ENCODE measurements around the gene MAB21L4.
"Not testable (repeated sequence)": the region's sequence is repeated elsewhere in the genome, so short reads cannot be mapped to it uniquely, and the experiment has no call there.

Gene MAB21L4

GRCh38 chr2:240855670-240856069 lies 40.3 kb downstream of the MAB21L4 start:
- FAIRE-seq: no peak

GRCh38 chr2:240852671-240853314 lies 43.2 kb downstream of the MAB21L4 start:
- FAIRE-seq: no peak

- FAIRE-seq: peak; percentile 68
These were observed 44.6 kb downstream of the MAB21L4 start for GRCh38 chr2:240851078-240851991.

GRCh38 chr2:240850756-240851077 lies 45.2 kb downstream of the MAB21L4 start:
- no peak for FAIRE-seq

- no peak for FAIRE-seq
These were observed 45.9 kb downstream of the MAB21L4 start for GRCh38 chr2:240850026-240850425.

- FAIRE-seq: no peak
These were observed 46.9 kb downstream of the MAB21L4 start for GRCh38 chr2:240848900-240849680.

GRCh38 chr2:240847817-240848216 lies 48.1 kb downstream of the MAB21L4 start:
- no peak for FAIRE-seq

- FAIRE-seq: no peak
These were observed 48.9 kb downstream of the MAB21L4 start for GRCh38 chr2:240846873-240847595.

GRCh38 chr2:240846309-240846708 lies 49.6 kb downstream of the MAB21L4 start:
- FAIRE-seq: not testable (repeated sequence)

- FAIRE-seq: peak; percentile 51
These were observed 55.4 kb downstream of the MAB21L4 start for GRCh38 chr2:240840435-240841060.

- no peak for FAIRE-seq
These were observed 56.5 kb downstream of the MAB21L4 start for GRCh38 chr2:240839152-240840143.

GRCh38 chr2:240837621-240838020 lies 58.3 kb downstream of the MAB21L4 start:
- FAIRE-seq: no peak

- no peak for FAIRE-seq
These were observed 59.0 kb downstream of the MAB21L4 start for GRCh38 chr2:240836781-240837467.

Measured in islet of Langerhans (tissue), 1 donor.